A549 (cell line): ENCODE results near the gene ARHGEF16. TPM values are rescaled to one million over a fixed set of nuclear protein-coding genes. Genes with fewer than 3 reads are reported as not detected.

Source experiments
- ATAC-seq, 2 experiments: fragments of 200-7000 bp in 1 of 2; fragments of >200 bp in 1 of 2; cut with Nextera tagmentation in 1 of 2; cut with Tn5 transposase in 1 of 2; 3 replicates each; pipeline versions ENCODE4 v1.8.0 to v1.9.1; 2018 to 2020; ENCODE audit warnings: mild to moderate bottlenecking in 1 of 2, moderate library complexity in 1 of 2
- CTCF ChIA-PET: fragments of 300-600 bp; sonication (Branson Sonifier 250); formaldehyde crosslinking; extraction: SDS; loops from one replicate; lab custom pipeline; 2021; ENCODE audit warnings: antibody characterized with exemption, inconsistent platforms; lab: Yijun Ruan, JAX
- POLR2A ChIA-PET: fragments of 350-600 bp; formaldehyde crosslinking; extraction: SDS; loops from one replicate; lab custom pipeline; 2021; ENCODE audit warnings: antibody characterized with exemption, inconsistent platforms; lab: Yijun Ruan, JAX
- DNase-seq, 2 experiments: peaks; one replicate each; pipeline versions ENCODE4 v3.0.0 to v3.0.0-alpha.2; 2011 to 2016; ENCODE audit warnings: low read depth in 1 of 2, low spot score in 1 of 2
- FAIRE-seq: peaks from 2 replicates; lab custom pipeline; 2011; peaks lifted over from hg19 to GRCh38; lab: Jason Lieb, UNC
- H3K27ac ChIP-seq, 2 experiments: fragments of >200 bp; sonication (Bioruptor Twin); formaldehyde crosslinking; 3 replicates each; pipeline ENCODE4 v1.5.1; 2016 to 2017
- H3K4me1 ChIP-seq: fragments of >200 bp; sonication (Bioruptor Twin); formaldehyde crosslinking; 3 replicates; pipeline ENCODE4 v1.6.1; 2016
- H3K4me2 ChIP-seq: fragments of >200 bp; sonication (Bioruptor Twin); formaldehyde crosslinking; 3 replicates; pipeline ENCODE4 v1.6.1; 2016
- H3K4me3 ChIP-seq: fragments of >200 bp; sonication (Bioruptor Twin); formaldehyde crosslinking; 3 replicates; pipeline ENCODE4 v1.5.1; 2016
- H3K9me3 ChIP-seq: fragments of >200 bp; sonication (Bioruptor Twin); formaldehyde crosslinking; 3 replicates; pipeline ENCODE4 v1.6.1; 2016
- CBX8 ChIP-seq: fragments of 200-600 bp; sonication (generic); IDR thresholded peaks from 2 replicates; pipeline ENCODE4 v1.6.1; 2016
- CHD4 ChIP-seq: fragments of 200-600 bp; sonication (generic); IDR thresholded peaks from 2 replicates; pipeline ENCODE4 v1.6.1; 2016; ENCODE audit warnings: antibody characterized with exemption, mild to moderate bottlenecking, borderline replicate concordance
- EHF ChIP-seq: fragments of 250-450 bp; sonication (Bioruptor Pico); IDR thresholded peaks from 2 replicates; pipeline ENCODE4 v1.5.0; 2020; ENCODE audit warnings: mild to moderate bottlenecking
- ESRRA ChIP-seq: fragments of 150-350 bp; IDR thresholded peaks from 2 replicates; pipeline ENCODE4 v1.6.1; 2014; ENCODE audit warnings: mild to moderate bottlenecking, low read length, borderline replicate concordance
- FOSB ChIP-seq: fragments of 250-450 bp; sonication (Bioruptor Pico); IDR thresholded peaks from 2 replicates; pipeline ENCODE4 v1.5.0; 2020; ENCODE audit warnings: mild to moderate bottlenecking, moderate library complexity
- FOSL2 ChIP-seq, 2 experiments: fragments of 450-650 bp in 1 of 2; fragments of >200 bp in 1 of 2; sonication (Bioruptor Twin) in 1 of 2; formaldehyde crosslinking; IDR thresholded peaks; 2 replicates each; pipeline versions ENCODE4 v1.5.0 to v1.6.1; 2016 to 2020; ENCODE audit warnings: mild to moderate bottlenecking in 1 of 2, moderate library complexity in 1 of 2
- FOXS1 ChIP-seq: fragments of 250-450 bp; sonication (Bioruptor Pico); IDR thresholded peaks from 2 replicates; pipeline ENCODE4 v1.5.0; 2020; ENCODE audit warnings: mild to moderate bottlenecking, moderate library complexity
- GATA3 ChIP-seq: IDR thresholded peaks from 2 replicates; pipeline ENCODE4 v1.6.1; 2012; ENCODE audit warnings: borderline replicate concordance
- HDAC2 ChIP-seq: fragments of 200-600 bp; sonication (generic); IDR thresholded peaks from 2 replicates; pipeline ENCODE4 v1.6.1; 2016
- HEYL ChIP-seq: fragments of 250-450 bp; sonication (Bioruptor Pico); IDR thresholded peaks from 2 replicates; pipeline ENCODE4 v1.8.0; 2021; ENCODE audit warnings: mild to moderate bottlenecking, moderate library complexity
- HMGXB4 ChIP-seq: fragments of 250-450 bp; sonication (Bioruptor Pico); IDR thresholded peaks from 2 replicates; pipeline ENCODE4 v1.5.0; 2021; ENCODE audit warnings: mild to moderate bottlenecking, moderate library complexity, borderline replicate concordance
- HOXA7 ChIP-seq: fragments of 250-450 bp; sonication (Bioruptor Pico); IDR thresholded peaks from 2 replicates; pipeline ENCODE4 v1.5.0; 2020; ENCODE audit warnings: mild to moderate bottlenecking, moderate library complexity
- HOXB13 ChIP-seq: fragments of 250-450 bp; sonication (Bioruptor Pico); IDR thresholded peaks from 2 replicates; pipeline ENCODE4 v1.5.0; 2020; ENCODE audit warnings: low read depth, mild to moderate bottlenecking, moderate library complexity
- JUN ChIP-seq, 2 experiments: fragments of >200 bp; sonication (Bioruptor Twin); formaldehyde crosslinking; IDR thresholded peaks; 2 replicates in 1 of 2; 3 replicates in 1 of 2; pipeline ENCODE4 v1.6.1; 2016 to 2017
- JUNB ChIP-seq: fragments of >200 bp; sonication (Bioruptor Twin); formaldehyde crosslinking; IDR thresholded peaks from 2 replicates; pipeline ENCODE4 v1.6.1; 2016
- KDM1A ChIP-seq: fragments of 200-600 bp; sonication (generic); IDR thresholded peaks from 2 replicates; pipeline ENCODE4 v1.6.1; 2016; ENCODE audit warnings: low read depth, mild to moderate bottlenecking
- KDM5A ChIP-seq: fragments of 200-600 bp; sonication (generic); IDR thresholded peaks from 2 replicates; pipeline ENCODE4 v1.6.1; 2016; ENCODE audit warnings: antibody characterized with exemption, mild to moderate bottlenecking
- NFE2L2 ChIP-seq: fragments of 150-350 bp; conservative IDR thresholded peaks from 2 replicates; pipeline ENCODE4 v1.6.1; 2014; ENCODE audit warnings: low read length
- NPAS2 ChIP-seq: fragments of 250-450 bp; sonication (Bioruptor Pico); IDR thresholded peaks from 2 replicates; pipeline ENCODE4 v1.8.0; 2022; ENCODE audit warnings: mild to moderate bottlenecking, moderate library complexity, borderline replicate concordance
- PHF8 ChIP-seq: fragments of 200-600 bp; sonication (generic); IDR thresholded peaks from 2 replicates; pipeline ENCODE4 v1.6.1; 2016; ENCODE audit warnings: low read depth, mild to moderate bottlenecking, antibody characterized with exemption, moderate library complexity, borderline replicate concordance
- POLR2AphosphoS2 ChIP-seq: conservative IDR thresholded peaks from 2 replicates; pipeline ENCODE4 v1.6.1; 2012; ENCODE audit warnings: low read length, improper control_type of control experiment, inconsistent platforms
- RAD21 ChIP-seq, 2 experiments: fragments of >200 bp in 1 of 2; sonication (Bioruptor Twin) in 1 of 2; formaldehyde crosslinking in 1 of 2; IDR thresholded peaks in 1 of 2; conservative IDR thresholded peaks in 1 of 2; 2 replicates in 1 of 2; 3 replicates in 1 of 2; pipeline ENCODE4 v1.6.1; 2012 to 2018; ENCODE audit warnings: inconsistent platforms in 1 of 2
- RARB ChIP-seq: fragments of 250-450 bp; sonication (Bioruptor Pico); IDR thresholded peaks from 2 replicates; pipeline ENCODE4 v1.8.0; 2021; ENCODE audit warnings: mild to moderate bottlenecking, moderate library complexity
- TP53 ChIP-seq: fragments of 250-450 bp; sonication (Bioruptor Pico); IDR thresholded peaks from 2 replicates; pipeline ENCODE4 v1.5.0; 2021; ENCODE audit warnings: mild to moderate bottlenecking, moderate library complexity
- USF2 ChIP-seq: fragments of 450-650 bp; IDR thresholded peaks from 2 replicates; pipeline ENCODE4 v1.6.1; 2014; ENCODE audit warnings: antibody characterized with exemption
- ZSCAN20 ChIP-seq: fragments of 250-450 bp; sonication (Bioruptor Pico); IDR thresholded peaks from 2 replicates; pipeline ENCODE4 v1.8.0; 2022; ENCODE audit warnings: mild to moderate bottlenecking, moderate library complexity
- WGBS: methylation state at CpG from one replicate; pipeline ENCODE4 v1.1.6; 2017; ENCODE audit errors: missing lambda C conversion rate; 5-methylcytosine and 5-hydroxymethylcytosine counted together
- polyA plus RNA-seq, 4 experiments: library from polyadenylated mRNA; depleted of rRNA in 3 of 4; stranded (reverse); fragments of >200 nt; fragmentation: RNase III in 1 of 4; extraction: RNeasy Plus Mini Kit Qiagen cat#74134 plus additional on column Dnase treatment in 1 of 4; gene quantifications; 2 replicates in 3 of 4; 3 replicates in 1 of 4; pipeline ENCODE4 v1.2.3, GENCODE V29; 2011 to 2017

ARHGEF16 gene
- polyA plus RNA-seq, 2 of the 4 experiments (the other 2 are of a cell fraction): 1.4 to 3.2 TPM

GRCh38 chr1:3461934-3462275 is 7.4 kb downstream of the ARHGEF16 start:
- 83% methylated on average over 3 of the region's 13 CpGs for WGBS
- Histone ChIP-seq H3K27ac (no peak overlapping the region), H3K4me3 (no peak overlapping the region), H3K9me3 (no peaks in the 10 kb centered on the region), H3K4me2 (no peak overlapping the region)
- DNase-seq: no peak
- no peak for TF ChIP-seq TP53 (CRISPR knock-in tag)
- no peak for TF ChIP-seq KDM5A
- TF ChIP-seq HOXB13 (CRISPR knock-in tag): no peak
- TF ChIP-seq CBX8: no peak
- TF ChIP-seq USF2: no peak
- TF ChIP-seq NPAS2: no peak
- TF ChIP-seq HEYL (CRISPR knock-in tag): no peak
- no peak for TF ChIP-seq FOSL2 (IDR thresholded peaks at IDR 0.05)
- TF ChIP-seq FOSL2 (CRISPR knock-in tag; IDR thresholded peaks at IDR 0.05): no peak
- no peak for TF ChIP-seq HOXA7 (CRISPR knock-in tag)
- TF ChIP-seq FOSB (CRISPR knock-in tag): no peak
- TF ChIP-seq FOXS1 (CRISPR knock-in tag): no peak
- TF ChIP-seq GATA3: no peak
- no peak for TF ChIP-seq ESRRA
- no peak for TF ChIP-seq PHF8
- TF ChIP-seq, all 56 proteins: peak for 0
- ATAC-seq (no peak), FAIRE-seq (no peak)
- POLR2A ChIA-PET: no interaction called here
- H3K4me1 ChIP-seq: peaks cover 3% of the 10 kb centered on the region; the same call in 1 of the 3 replicates
- CTCF ChIA-PET: interaction anchor here (1.5 to 3.6 kb wide), 3 partner anchors 9 to 159 kb away, joined by 5 to 33 read pairs (median 16); no protein-coding TSS in a partner anchor

- POLR2A ChIA-PET: no interaction called here
- H3K4me1 ChIP-seq: peaks cover 3% of the 10 kb centered on the region; the same call in 1 of the 3 replicates
- no peak for ATAC-seq
These were observed 8.0 kb downstream of the ARHGEF16 start for GRCh38 chr1:3462356-3463012.

More at GRCh38 chr1:3462356-3463012, 8.0 kb downstream of the ARHGEF16 start:
- no peak for DNase-seq
- no peak overlapping the region for H3K4me2 ChIP-seq
- TF ChIP-seq JUNB: no peak
- TF ChIP-seq NFE2L2: no peak
- no peak for TF ChIP-seq EHF
- TF ChIP-seq JUN (IDR thresholded peaks at IDR 0.05): no peak
- TF ChIP-seq FOSL2 (IDR thresholded peaks at IDR 0.05): no peak
- no peak for TF ChIP-seq FOSL2 (CRISPR knock-in tag; IDR thresholded peaks at IDR 0.05)
- TF ChIP-seq POLR2AphosphoS2: no peak
- no peak for TF ChIP-seq CHD4
- TF ChIP-seq NPAS2: no peak
- TF ChIP-seq GATA3: no peak
- TF ChIP-seq RAD21 (conservative IDR thresholded peaks at IDR 0.05 in 1 of 2, IDR thresholded peaks at IDR 0.05 in 1 of 2): no peak
- TF ChIP-seq ZSCAN20 (CRISPR knock-in tag): no peak
- TF ChIP-seq HDAC2: no peak
- TF ChIP-seq KDM1A: no peak
- no peak for TF ChIP-seq FOXS1 (CRISPR knock-in tag)
- TF ChIP-seq HMGXB4: no peak
- no peak for TF ChIP-seq PHF8
- no peak for TF ChIP-seq RARB
- H3K4me3 ChIP-seq: no peak overlapping the region
- FAIRE-seq: no peak
- WGBS: 90% methylated on average over 9 of the region's 16 CpGs
- H3K9me3 ChIP-seq: no peaks in the 10 kb centered on the region
- no peak overlapping the region for H3K27ac ChIP-seq
- CTCF ChIA-PET: interaction anchor here (1.2 to 3.6 kb wide), 3 partner anchors 10 to 28 kb away, joined by 5 to 33 read pairs (median 16); no protein-coding TSS in a partner anchor
